GM12878 (cell line): ENCODE data around the gene EFCAB9. TPM values are rescaled to one million over a fixed set of nuclear protein-coding genes. Genes with fewer than 3 reads are reported as not detected.

ENCODE experiments used
- ATAC-seq: fragments of 200-7000 bp; cut with Tn5 transposase; 3 replicates; pipeline ENCODE4 v1.9.1; 2020; ENCODE audit warnings: mild to moderate bottlenecking, moderate library complexity
- BruUV-seq: library from RNA; stranded (reverse); fragments of 400-500 nt; replicated peaks from 2 replicates; lab custom pipeline; 2021; lab: Mats Ljungman, UMichigan
- CTCF ChIA-PET: fragments of 300-600 bp; sonication (Branson Sonifier 250); formaldehyde crosslinking; extraction: SDS; loops from one replicate; lab custom pipeline; 2021; ENCODE audit warnings: inconsistent platforms; lab: Yijun Ruan, JAX
- POLR2A ChIA-PET: fragments of 350-600 bp; formaldehyde crosslinking; extraction: SDS; loops from one replicate; lab custom pipeline; 2021; ENCODE audit warnings: inconsistent platforms; lab: Charles Lee
- RAD21 ChIA-PET: fragments of 300-600 bp; sonication (Branson Sonifier 250); formaldehyde crosslinking; loops from one replicate; lab custom pipeline; 2023; ENCODE audit warnings: antibody characterized with exemption; ENCODE audit not compliant: unreplicated experiment; lab: Charles Lee
- SMC1A ChIA-PET: fragments of 300-600 bp; sonication (Branson Sonifier 250); formaldehyde crosslinking; loops from one replicate; lab custom pipeline; 2023; ENCODE audit not compliant: unreplicated experiment, uncharacterized antibody; lab: Charles Lee
- DNase-seq: peaks from one replicate; pipeline ENCODE4 v3.0.0-alpha.2; 2011; ENCODE audit warnings: low read depth, low spot score
- FAIRE-seq: peaks from 3 replicates; lab custom pipeline; 2011; peaks lifted over from hg19 to GRCh38; lab: Jason Lieb, UNC
- H2AFZ ChIP-seq: 2 replicates; pipeline ENCODE4 v1.6.0; 2011; ENCODE audit warnings: low read depth, low read length, control low read depth; ENCODE audit not compliant: control insufficient read depth
- H3K27ac ChIP-seq: 2 replicates; pipeline ENCODE4 v1.5.1; 2011; ENCODE audit warnings: control low read depth; ENCODE audit not compliant: control insufficient read depth, insufficient read depth
- H3K27me3 ChIP-seq, 2 experiments: replicated peaks in 1 of 2; 2 replicates each; pipeline versions ENCODE4 v1.6.0 to v1.6.1; 2011; ENCODE audit warnings: low read length in 1 of 2; ENCODE audit not compliant: control insufficient read depth in 2 of 2, insufficient read depth in 2 of 2
- H3K36me3 ChIP-seq, 2 experiments: 2 replicates each; pipeline ENCODE4 v1.5.1; 2011; ENCODE audit warnings: low read length in 1 of 2; ENCODE audit not compliant: control insufficient read depth in 2 of 2, insufficient read depth in 2 of 2
- H3K4me1 ChIP-seq: 2 replicates; pipeline ENCODE4 v1.6.1; 2011; ENCODE audit warnings: mild to moderate bottlenecking, low read length, moderate library complexity, mixed read lengths; ENCODE audit not compliant: control insufficient read depth, insufficient read depth
- H3K4me2 ChIP-seq: 2 replicates; pipeline ENCODE4 v1.6.0; 2011; ENCODE audit warnings: control low read depth; ENCODE audit not compliant: control insufficient read depth, insufficient read depth
- H3K4me3 ChIP-seq: fragments of 200-600 bp; sonication (generic); 2 replicates; pipeline ENCODE4 v1.5.1; 2016
- H3K79me2 ChIP-seq: 2 replicates; pipeline ENCODE4 v1.6.0; 2011; ENCODE audit warnings: low read length; ENCODE audit not compliant: control insufficient read depth, insufficient read depth
- H3K9ac ChIP-seq: 2 replicates; pipeline ENCODE4 v1.8.0; 2011; ENCODE audit warnings: low read length, control low read depth, mixed read lengths; ENCODE audit not compliant: control insufficient read depth, insufficient read depth
- H3K9me3 ChIP-seq: replicated peaks from 3 replicates; pipeline ENCODE4 v1.5.1; 2011; ENCODE audit warnings: mild to moderate bottlenecking, low read length; ENCODE audit not compliant: control insufficient read depth, insufficient read depth
- H4K20me1 ChIP-seq: 2 replicates; pipeline ENCODE4 v1.6.0; 2011; ENCODE audit not compliant: control insufficient read depth, insufficient read depth
- DPF2 ChIP-seq: fragments of 450-650 bp; IDR thresholded peaks from 2 replicates; pipeline ENCODE4 v1.6.1; 2017; ENCODE audit warnings: mild to moderate bottlenecking
- RB1 ChIP-seq: fragments of 450-650 bp; formaldehyde crosslinking; IDR thresholded peaks from 2 replicates; pipeline ENCODE4 v1.6.1; 2017; ENCODE audit warnings: mild to moderate bottlenecking, borderline replicate concordance
- SREBF1 ChIP-seq: IDR thresholded peaks from 2 replicates; pipeline ENCODE4 v1.6.1; 2012; ENCODE audit warnings: mild to moderate bottlenecking, low read length
- USF1 ChIP-seq: IDR thresholded peaks from 2 replicates; pipeline ENCODE4 v1.6.1; 2011; ENCODE audit warnings: borderline replicate concordance, low read depth, mild to moderate bottlenecking, moderate library complexity, mixed read lengths, low read length; ENCODE audit not compliant: insufficient read depth; ENCODE audit errors: extremely low read length
- ZNF217 ChIP-seq: fragments of 450-650 bp; IDR thresholded peaks from 2 replicates; pipeline ENCODE4 v1.6.1; 2017; ENCODE audit warnings: antibody characterized with exemption, mild to moderate bottlenecking
- WGBS: methylation state at CpG from one replicate; pipeline ENCODE4 v1.1.6; 2016; ENCODE audit warnings: low lambda C conversion rate; ENCODE audit not compliant: insufficient replicate concordance, insufficient coverage; ENCODE audit errors: missing lambda C conversion rate; 5-methylcytosine and 5-hydroxymethylcytosine counted together
- in situ Hi-C: fragments of 300-500 bp; cut with MboI; formaldehyde crosslinking; loops from 9 replicates; pipeline ENCODE4 v1.14.3; 2018; ENCODE audit warnings: mixed read lengths
- intact Hi-C: fragments of 100-400 bp; cut with micrococcal nuclease; formaldehyde crosslinking; loops from one replicate; pipeline ENCODE4 v1.14.2; 2022; ENCODE audit not compliant: unreplicated experiment
- polyA plus RNA-seq, 11 experiments: library from polyadenylated mRNA; depleted of rRNA in 4 of 11; unstranded in 6 of 11; stranded (reverse) in 5 of 11; fragments of >200 nt; fragmentation: Nextera tagmentation in 4 of 11; fragmentation: Illumina TruSeq in 1 of 11; extraction: Ambion mirVana in 4 of 11; extraction: Trizol in 1 of 11; gene quantifications; 1 replicate in 1 of 11; 2 replicates in 10 of 11; pipeline versions ENCODE4 v1.2.1 to v1.2.3, GENCODE V29; 2011 to 2016; ENCODE audit warnings: inconsistent platforms in 2 of 11, missing spikeins in 2 of 11, low read depth in 1 of 11
- total RNA-seq, 4 experiments: library from RNA; depleted of rRNA in 3 of 4; stranded (reverse); fragments of >200 nt in 3 of 4; fragmentation: Illumina TruSeq in 1 of 4; extraction: Trizol in 1 of 4; gene quantifications; 2 replicates each; pipeline versions ENCODE4 v1.2.1 to v1.2.3, GENCODE V29; 2013 to 2021
- TF ChIP-seq, protein P1 (sequence below): IDR thresholded peaks from 2 replicates; pipeline ENCODE4 v1.6.1; 2011; ENCODE audit warnings: mild to moderate bottlenecking, low read depth, low read length, moderate library complexity; ENCODE audit not compliant: insufficient replicate concordance

Gene EFCAB9
- total and polyA plus RNA-seq, 10 of the 15 experiments (the other 5 are each of a cell fraction or from before 2014, with no cell fraction given), result 0.73 TPM; not detected in 9

DNA sequence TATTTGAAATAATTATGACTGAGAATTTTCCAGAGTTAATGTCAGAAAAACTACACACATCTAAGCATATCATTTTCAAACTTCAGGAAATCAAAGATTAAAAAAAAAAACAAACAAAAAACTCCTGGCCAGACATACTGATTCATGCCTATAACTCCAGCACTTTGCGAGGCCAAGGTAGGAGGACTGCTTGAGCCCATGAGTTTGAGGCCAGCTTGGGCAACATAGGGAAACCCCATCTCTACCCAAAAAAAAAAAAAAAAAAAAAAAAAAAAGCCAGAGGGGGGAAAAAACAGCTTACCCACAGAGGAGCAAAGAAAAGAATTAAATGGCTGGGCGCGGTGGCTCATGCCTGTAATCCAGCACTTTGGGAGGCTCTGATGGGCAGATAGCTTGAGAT is 22.4 kb downstream of the EFCAB9 start:
- Histone ChIP-seq H3K9me3 (peaks cover 5% of the 10 kb centered on the region; the same call in 2 of the 3 replicates), H3K4me1 (no peaks in the 10 kb centered on the region), H3K9ac (no peak overlapping the region), H2AFZ (no peak overlapping the region), H3K79me2 (peaks cover 16% of the 10 kb centered on the region), H4K20me1 (no peaks in the 10 kb centered on the region), H3K27me3 (no peaks in the 10 kb centered on the region), H3K36me3 (peaks cover 0 to 13% of the 10 kb centered on the region in 2 experiments), H3K4me3 (no peak overlapping the region), H3K27ac (no peak overlapping the region), H3K4me2 (no peak overlapping the region)
- no peak for ATAC-seq
- no peak for FAIRE-seq
- intact Hi-C loops (no loop called here), in situ Hi-C loops (no loop called here)
- BruUV-seq, result no TSS peak
- CTCF ChIA-PET, result no interaction called here
- RAD21 ChIA-PET, result no interaction called here
- TF ChIP-seq, protein P1, sequence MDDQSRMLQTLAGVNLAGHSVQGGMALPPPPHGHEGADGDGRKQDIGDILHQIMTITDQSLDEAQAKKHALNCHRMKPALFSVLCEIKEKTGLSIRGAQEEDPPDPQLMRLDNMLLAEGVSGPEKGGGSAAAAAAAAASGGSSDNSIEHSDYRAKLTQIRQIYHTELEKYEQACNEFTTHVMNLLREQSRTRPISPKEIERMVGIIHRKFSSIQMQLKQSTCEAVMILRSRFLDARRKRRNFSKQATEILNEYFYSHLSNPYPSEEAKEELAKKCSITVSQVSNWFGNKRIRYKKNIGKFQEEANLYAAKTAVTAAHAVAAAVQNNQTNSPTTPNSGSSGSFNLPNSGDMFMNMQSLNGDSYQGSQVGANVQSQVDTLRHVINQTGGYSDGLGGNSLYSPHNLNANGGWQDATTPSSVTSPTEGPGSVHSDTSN, result no peak
- TF ChIP-seq DPF2, result no peak
- TF ChIP-seq SREBF1, result no peak
- no peak for TF ChIP-seq ZNF217
- TF ChIP-seq USF1, result no peak
- no peak for TF ChIP-seq RB1
- TF ChIP-seq, all 136 proteins: peak for 0
- POLR2A ChIA-PET, result interaction anchor here (0.5 to 0.7 kb wide), 3 partner anchors 10 to 860 kb away, joined by 3 to 8 read pairs (median 3); no protein-coding TSS in a partner anchor
- SMC1A ChIA-PET, result no interaction called here
- no peak for DNase-seq
- 92% methylated on average over 3 of the region's 3 CpGs for WGBS
